HG03135 (cell line): ENCODE results near the gene CACNG8.
"Not testable (repeated sequence)": the region's sequence is repeated elsewhere in the genome, so short reads cannot be mapped to it uniquely, and the experiment has no call there.

Source experiments
- ATAC-seq: cut with Tn5 transposase; IDR thresholded peaks from one replicate; pipeline ENCODE4 v1.9.1; 2021; ENCODE audit warnings: mild to moderate bottlenecking, moderate library complexity; ENCODE audit not compliant: unreplicated experiment

CACNG8 gene

DNA sequence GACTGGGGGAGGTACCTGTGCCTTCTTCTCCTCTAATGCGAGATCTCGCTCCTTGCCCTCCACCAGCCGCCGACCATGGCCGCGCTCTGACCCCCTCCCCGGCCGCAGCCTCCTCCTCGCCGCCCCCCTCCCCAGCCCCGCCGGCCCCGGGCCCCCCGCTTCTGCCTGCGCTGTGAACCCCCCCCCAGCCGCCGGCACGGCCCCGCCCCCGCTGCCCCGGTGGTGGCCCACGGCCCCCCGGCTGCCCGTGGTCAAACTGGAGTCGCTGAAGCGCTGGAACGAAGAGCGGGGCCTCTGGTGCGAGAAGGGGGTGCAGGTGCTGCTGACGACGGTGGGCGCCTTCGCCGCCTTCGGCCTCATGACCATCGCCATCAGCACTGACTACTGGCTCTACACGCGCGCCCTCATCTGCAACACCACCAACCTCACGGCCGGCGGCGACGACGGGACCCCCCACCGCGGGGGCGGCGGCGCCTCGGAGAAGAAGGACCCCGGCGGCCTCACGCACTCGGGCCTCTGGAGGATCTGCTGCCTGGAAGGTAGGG, at the start of gene CACNG8:
TSS of gene CACNG8 (plus strand) at position 51 of the 545 bp plus-strand sequence.
- ATAC-seq = no peak

DNA sequence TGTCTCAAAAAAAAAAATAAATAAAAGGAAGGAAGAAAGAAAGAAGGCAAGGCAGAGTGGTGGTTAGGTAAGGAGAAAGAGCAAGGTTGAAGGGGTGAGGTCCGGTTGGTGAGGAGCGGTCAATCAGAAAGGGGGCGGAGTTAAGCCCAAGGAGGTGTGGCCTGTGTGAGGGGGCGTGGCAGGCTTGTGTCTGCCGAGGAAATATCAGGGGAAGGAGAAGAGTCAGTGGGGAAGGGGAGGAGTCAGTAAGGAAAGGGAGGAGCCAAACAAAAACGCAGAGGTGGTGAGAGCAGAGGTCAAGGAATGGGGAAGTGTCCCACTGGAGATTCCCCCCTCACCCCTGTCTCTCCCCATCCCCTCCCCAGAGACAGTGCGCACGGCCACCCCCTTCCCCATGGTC, 47.7 kb upstream of the CACNG8 start:
- ATAC-seq = no peak

- no peak for ATAC-seq
Measured at GRCh38 chr19:53916004-53916403, 46.7 kb upstream of the CACNG8 start.

- ATAC-seq = no peak
Measured at GRCh38 chr19:53917356-53917755, 45.4 kb upstream of the CACNG8 start.

DNA sequence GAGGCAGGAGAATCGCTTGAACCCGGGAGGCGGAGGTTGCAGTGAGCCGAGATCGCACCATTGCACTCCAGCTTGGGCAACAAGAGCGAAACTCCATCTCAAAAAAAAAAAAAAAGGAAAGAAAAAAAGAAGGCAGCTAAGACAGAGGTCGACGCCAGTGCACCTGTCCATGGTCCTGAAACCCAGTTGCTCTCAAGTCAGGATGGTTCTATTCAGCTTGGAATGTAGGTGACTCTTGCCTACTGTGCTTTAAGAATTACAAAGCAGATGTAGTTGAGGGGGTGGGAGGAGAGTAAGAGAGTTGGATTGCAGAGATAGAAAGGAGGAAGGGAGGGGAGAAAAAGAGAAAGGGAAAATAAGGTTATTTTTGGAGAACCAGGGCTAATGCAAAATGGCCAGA, 35.0 kb upstream of the CACNG8 start:
- no peak for ATAC-seq

- no peak for ATAC-seq
Measured at GRCh38 chr19:53936029-53936428, 26.7 kb upstream of the CACNG8 start.

DNA sequence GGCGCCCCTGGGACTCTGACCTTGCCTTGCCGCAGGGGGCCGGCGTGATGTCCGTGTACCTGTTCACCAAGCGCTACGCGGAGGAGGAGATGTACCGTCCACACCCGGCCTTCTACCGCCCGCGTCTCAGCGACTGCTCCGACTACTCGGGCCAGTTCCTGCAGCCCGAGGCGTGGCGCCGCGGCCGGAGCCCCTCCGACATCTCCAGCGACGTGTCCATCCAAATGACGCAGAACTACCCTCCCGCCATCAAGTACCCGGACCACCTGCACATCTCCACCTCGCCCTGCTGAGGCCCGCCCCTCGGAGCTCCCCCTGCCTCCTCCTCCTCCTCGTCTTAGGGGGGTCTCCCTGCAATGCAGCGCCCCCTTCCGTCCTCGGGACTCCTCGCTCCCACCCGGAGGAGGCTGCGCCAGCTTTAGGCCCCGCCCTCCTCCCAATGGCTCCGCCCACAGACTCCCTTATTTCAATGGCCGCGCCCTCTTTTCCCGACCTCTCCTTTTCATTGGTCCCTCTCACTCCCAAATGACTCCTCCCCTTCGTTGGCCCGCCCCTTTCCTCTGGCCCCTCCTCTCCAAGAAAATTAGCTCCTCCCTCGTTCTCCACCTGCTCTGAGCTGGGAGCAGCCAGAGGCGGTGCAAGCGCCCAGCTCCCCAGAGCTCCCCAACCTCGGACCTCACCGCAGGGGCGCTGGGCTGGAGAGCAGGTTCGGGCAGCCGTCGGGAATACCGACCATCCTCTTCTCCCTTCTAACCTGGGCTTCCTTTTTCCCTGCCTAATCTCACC, 20.5 kb upstream of the CACNG8 start:
- no peak for ATAC-seq

- no peak for ATAC-seq
Measured at GRCh38 chr19:53944416-53944815, 18.3 kb upstream of the CACNG8 start.

GRCh38 chr19:53944933-53945332, 17.8 kb upstream of the CACNG8 start:
- no peak for ATAC-seq

DNA sequence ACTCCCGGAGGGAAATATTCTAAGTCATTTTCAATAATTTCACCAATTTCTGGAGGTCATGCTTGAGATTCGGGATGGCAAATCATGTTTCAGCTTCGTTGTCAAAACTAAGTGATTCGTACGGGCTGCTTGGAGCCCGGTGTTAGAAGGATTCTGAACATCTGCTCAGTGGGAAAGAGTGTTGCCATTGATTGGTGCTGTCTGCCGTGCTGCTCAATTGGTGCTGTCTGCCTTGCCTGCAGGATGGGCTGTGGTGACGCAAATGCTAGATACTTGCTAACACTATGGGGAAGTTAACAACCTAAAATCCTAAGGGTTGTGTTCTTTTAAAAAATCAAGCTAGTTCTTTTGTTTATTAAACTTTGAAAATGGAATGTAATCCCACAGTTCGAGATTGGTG, 17.3 kb upstream of the CACNG8 start:
- no peak for ATAC-seq

DNA sequence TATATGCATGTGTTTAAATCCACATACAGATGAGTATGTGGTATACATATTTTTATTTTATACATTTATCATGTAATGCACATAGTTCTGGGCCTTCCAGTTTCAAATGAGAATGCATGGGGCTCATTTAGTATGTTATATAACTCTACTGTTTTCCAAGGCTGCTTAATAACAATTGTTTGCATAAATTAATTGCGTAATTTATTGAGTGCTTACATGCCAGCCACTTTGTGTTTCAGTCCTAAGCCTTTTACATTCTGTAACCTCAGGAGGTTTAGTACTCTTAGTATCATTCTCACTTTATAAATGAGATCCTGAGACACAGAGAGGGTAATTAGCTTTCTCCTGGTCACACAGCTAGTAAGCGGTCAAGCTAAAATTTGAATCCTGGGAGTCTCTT, 16.7 kb upstream of the CACNG8 start:
- no peak for ATAC-seq

DNA sequence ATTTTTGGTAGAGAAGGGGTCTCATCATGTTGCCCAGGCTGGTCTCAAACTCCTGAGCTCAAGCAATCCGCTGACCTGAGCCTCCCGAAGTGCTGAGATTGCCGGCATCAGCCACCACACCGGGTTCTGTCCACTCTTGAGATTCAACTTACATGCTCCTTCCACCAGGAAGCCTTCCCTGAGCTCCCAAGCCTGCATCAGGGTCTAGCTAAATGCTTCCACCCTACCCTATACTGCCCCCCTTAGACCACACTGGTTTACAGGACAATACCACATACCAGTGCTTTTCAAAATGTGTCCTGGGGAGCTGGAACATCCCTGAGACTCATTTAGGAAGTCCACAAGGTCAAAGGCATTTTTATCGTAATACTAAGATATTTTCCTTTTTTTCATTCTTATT, 15.1 kb upstream of the CACNG8 start:
- no peak for ATAC-seq

- ATAC-seq = not testable (repeated sequence)
Measured at GRCh38 chr19:53948611-53949010, 14.1 kb upstream of the CACNG8 start.

- ATAC-seq = no peak
Measured at GRCh38 chr19:53951436-53951835, 11.3 kb upstream of the CACNG8 start.

DNA sequence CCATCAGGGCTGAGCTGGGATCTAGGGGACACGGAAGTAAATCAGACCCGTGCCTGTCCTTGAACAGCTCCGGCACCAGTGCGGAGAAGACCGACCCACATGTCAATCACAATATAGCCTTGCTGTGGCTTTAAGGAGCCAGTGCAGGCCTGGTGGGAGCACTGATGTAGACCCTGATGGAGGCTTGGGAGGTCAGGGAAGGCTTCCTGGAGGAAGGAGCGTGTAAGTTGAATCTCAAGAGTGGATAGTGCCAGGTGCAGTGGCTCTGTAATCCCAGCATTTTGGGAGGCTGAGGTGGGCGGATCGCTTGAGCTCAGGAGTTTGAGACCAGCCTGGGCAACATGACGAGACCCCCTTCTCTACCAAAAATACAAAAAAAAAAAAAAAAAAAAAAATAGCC, 10.8 kb upstream of the CACNG8 start:
- ATAC-seq = no peak

DNA sequence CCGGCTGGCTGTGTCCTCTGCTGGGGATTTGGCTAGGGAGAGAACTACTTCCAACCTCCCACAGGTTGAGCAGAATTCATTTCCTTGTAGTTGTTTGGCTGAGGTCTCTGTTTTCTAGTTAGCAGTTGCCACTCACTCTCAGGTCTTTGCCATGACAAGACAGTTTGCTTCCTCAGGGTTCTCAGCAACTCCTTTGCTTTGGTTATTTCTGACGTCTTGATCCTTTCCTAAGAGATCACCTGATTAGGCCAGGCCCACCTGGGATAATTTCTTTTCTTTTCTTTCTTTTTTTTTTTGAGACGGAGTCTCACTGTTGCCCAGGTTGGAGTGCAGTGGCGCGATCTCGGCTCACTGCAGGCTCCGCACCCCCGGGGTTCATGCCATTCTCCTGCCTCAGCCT, 9.4 kb upstream of the CACNG8 start:
- ATAC-seq = no peak

DNA sequence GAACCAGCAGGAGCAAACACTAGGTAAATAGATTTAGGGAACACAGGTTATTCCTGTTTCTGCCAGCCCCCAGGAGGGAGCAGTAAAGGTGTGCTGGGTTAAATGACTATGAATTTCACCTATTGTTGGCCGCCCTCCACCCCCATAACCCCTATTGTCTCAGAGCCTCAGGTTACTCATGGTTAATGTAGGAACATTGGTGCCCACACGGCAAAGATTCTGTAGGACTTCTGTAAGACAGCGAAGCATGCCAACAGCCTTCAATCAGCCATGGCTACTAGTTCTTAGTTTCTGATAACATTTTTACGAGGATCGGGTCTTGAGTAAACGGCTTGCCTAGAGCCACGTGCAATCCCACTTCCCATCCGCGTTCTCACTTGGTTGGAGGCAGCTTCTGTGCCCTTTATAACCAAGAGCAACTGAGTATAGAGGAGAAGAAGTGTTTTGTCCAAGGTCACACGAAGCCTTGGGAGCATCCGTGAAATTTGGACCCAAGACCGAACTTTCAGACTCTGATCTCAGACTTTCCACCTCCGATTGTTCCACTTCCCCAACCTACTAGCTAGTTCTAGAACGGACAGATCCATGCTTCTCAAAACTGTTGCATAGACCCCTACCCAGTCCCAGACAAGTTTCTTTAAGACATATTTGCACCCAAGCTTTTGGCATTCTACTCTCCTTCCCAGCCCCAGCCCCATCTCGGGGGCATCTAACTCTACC, 5.1 kb upstream of the CACNG8 start:
- ATAC-seq = no peak

DNA sequence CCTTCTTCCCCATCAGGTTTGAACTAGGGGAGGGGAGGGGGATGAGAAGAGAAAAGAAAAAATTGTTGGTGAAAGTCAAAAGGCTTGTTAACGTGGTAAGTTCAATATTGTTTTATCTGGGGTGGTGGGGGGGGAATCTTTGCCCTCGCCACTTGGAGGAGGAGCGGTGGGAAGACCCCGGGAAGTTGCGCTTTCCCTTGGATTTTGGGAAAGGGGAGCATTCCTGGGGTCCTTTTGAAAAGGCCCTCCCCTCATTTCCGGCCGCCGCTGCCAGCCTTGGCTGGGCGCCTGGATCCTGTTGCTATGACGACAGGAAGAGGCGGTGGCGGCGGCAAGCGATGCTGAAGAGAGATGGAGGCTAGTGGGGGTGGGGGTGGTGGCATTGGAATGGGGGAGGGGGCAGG, 4.6 kb upstream of the CACNG8 start:
- no peak for ATAC-seq

DNA sequence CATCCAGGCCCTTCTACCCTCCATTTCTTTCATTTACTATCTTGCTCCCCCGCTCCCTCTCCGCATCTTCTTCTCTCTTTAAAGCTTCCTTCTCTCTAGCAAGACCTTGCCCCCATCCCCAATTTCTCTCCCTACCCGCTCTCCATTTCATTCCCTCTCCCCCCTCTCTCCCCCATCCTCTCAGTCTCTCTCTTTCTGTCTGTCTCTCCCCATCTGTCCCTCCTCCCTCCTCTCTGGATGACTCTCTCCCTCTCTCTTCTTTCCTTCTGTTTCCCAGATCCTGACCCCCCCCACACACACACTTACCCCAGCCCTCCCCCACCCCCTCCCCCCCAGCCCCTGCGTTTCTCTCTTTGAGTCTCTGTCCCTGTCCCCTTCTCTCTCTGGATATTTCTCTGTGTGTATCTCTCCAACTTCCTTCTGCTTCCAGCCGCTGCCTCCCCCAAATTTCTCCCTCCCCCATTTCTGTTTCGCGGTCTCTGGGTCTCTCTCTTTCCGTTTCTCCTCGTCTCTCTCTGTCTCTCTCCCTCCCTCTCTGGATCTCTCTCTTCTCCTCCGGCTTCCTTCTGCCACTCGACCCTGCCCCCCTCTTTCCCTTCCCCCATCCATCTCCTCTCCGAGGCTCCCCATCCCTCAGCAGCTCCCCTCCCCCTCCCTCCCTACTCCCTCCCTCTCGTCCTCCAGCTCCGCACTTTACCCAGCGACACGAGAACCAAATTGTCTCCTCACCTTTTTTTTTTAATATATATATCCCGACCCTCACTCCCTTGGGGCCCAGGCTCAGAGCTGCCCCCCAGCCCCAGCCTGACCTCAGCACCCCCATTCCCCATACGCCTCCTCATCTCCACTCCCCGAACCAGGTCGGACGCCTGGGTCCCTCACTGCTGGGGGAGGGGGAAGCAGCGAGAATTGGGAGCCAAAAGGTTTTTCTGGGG, 3.6 kb upstream of the CACNG8 start:
- no peak for ATAC-seq

DNA sequence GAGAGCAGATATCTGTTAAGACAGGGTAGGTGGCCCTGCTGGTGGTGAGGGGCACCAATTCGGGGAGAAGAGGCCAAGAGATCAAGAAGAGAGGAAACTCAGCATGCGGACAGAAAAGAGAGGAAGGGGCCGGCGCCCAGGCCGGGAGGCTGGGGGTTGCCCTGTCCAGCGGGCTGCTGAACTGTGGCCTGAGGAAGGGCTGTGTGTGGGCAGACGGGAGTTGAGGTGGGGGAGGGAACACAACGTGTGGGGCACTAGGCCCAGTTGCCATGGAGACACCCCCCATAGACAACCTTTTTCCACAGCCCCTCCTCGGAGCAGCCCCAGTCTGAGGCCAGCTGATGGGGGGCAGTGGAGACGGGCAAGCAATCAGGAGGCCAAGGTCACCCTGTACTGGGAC, 2.5 kb upstream of the CACNG8 start:
- ATAC-seq = no peak

GRCh38 chr19:53960886-53961285, 1.9 kb upstream of the CACNG8 start:
- no peak for ATAC-seq
